HG02938 (cell line): ENCODE results near the gene CCND1.

Experiments
- ATAC-seq: cut with Tn5 transposase; IDR thresholded peaks from one replicate; pipeline ENCODE4 v1.9.1; 2021; ENCODE audit warnings: mild to moderate bottlenecking, moderate library complexity; ENCODE audit not compliant: unreplicated experiment

Gene CCND1

DNA sequence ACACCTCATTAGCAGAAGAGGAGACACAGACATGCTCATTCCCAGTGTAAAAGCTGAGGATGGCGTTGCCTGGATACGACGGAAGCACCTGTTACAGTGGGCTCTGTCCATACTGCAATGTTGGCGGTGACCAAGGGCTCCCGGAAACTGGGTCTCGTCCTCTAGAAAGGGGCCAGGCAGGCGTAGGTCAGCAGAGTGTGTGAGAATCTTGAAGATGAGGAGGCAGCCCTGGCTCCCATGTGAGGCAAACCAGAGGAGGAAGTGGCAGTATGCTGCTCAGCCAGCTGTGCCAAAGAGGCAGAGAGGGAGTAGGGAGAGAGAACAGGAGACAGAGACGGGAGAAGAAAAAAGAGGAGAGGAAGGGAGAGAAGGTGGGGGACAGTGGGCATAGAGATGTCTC is 23.9 kb downstream of the CCND1 start:
- ATAC-seq = no peak

GRCh38 chr11:69665669-69666068 is 24.7 kb downstream of the CCND1 start:
- no peak for ATAC-seq

- ATAC-seq = no peak
Observed at GRCh38 chr11:69666261-69666660, 25.3 kb downstream of the CCND1 start.

DNA sequence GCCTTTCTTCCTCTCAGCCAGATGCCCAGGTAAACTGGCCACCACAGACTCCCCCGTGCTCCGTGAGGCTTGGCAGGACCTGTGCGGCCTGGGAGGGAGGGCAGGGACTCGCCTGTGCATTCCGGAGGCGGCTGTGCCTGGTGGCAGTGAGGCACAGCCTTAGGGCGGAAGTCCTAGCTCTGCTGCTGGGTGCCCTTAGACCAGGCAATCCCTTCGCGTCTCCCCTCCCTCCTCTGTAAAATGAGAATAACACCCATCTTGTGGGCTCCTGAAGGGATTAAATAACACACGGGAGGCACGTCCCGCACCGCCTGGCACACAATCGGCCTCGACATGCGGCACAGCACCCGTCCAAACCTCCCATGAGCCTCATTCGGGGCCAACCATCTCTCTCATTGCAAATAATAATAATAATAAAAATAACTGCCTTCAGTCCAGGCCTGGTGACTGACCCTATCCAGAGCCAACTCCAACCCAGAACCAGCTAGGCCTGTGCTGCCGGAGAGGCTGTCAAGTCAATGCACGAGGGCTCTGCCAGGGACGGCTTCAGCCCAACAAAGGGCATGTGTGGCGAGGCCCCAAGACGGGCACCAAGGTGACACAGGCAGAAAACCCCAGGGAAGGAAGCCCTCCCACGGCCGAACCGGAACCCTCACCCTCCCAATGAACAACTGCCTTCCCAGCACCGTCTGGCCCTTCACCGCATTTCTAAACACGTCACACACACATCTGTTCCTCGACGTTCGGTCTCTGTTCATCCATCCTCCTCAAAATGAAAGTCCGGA is 26.0 kb downstream of the CCND1 start:
- ATAC-seq = no peak

- no peak for ATAC-seq
Observed at GRCh38 chr11:69667619-69668604, 27.0 kb downstream of the CCND1 start.

GRCh38 chr11:69669486-69669885 is 28.5 kb downstream of the CCND1 start:
- ATAC-seq = no peak

GRCh38 chr11:69670158-69670845 is 29.3 kb downstream of the CCND1 start:
- ATAC-seq = no peak

DNA sequence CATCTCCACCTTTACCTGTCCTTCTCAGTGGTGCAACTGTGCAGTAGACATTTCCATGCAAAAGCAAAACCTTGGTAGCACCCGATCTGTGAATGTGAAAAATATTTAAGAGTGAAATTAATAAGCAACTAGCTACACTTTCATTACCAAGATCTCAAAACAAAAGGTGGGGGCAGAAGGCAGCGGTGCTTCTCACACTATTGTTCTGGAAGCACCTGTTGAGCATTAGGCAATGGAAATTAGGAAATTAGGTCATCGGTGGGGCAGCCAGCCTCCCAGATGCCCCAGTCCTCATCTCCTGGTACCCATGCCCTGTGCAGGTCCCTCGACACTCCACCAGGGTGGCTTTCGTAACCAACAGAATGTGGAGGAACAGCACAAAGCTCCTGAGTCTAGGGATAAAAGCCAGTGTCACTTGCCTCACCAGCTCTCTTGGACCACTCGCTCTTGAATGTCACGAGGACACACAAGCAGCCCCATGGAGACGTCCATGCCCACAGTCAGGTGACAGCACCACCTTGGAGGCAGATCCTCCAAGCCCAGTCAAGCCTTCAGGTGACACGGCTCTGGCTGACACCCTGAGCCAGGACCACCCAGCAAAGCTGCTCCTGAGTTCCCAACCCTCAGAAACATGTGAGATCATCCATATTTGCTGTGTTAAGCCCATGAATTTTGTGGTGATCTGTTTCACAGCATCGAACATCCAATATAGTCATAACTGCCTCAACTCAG is 30.9 kb downstream of the CCND1 start:
- ATAC-seq = no peak

GRCh38 chr11:69674267-69674885 is 33.4 kb downstream of the CCND1 start:
- ATAC-seq = no peak

- peak; percentile 78 for ATAC-seq
Observed at GRCh38 chr11:69674886-69675714, 34.1 kb downstream of the CCND1 start, which contains the start of gene LTO1. Gene LTO1, minus strand, starts transcription at chr11:69675353. Its CDS starts 114 bp downstream, at chr11:69675239.

DNA sequence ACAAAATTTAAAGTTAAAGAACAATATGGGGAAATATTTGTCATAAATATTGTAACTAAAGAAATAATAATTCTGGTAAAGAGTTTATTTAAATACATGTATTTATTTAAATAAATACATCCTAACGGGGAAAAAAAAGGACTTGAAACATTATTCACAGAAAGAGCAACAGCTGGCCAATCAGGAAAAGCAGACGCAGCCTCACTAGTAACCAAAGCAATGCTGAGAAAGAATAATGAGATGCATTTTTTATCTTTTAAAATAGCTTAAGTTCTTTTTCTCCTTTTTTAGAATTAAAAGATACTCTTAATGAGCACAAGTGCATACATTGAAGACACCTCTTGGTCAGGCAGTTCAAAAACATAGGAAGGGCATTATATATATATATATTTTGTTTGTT is 36.8 kb downstream of the CCND1 start:
- ATAC-seq = no peak

- ATAC-seq = no peak
Observed at GRCh38 chr11:69680688-69681087, 39.7 kb downstream of the CCND1 start.

DNA sequence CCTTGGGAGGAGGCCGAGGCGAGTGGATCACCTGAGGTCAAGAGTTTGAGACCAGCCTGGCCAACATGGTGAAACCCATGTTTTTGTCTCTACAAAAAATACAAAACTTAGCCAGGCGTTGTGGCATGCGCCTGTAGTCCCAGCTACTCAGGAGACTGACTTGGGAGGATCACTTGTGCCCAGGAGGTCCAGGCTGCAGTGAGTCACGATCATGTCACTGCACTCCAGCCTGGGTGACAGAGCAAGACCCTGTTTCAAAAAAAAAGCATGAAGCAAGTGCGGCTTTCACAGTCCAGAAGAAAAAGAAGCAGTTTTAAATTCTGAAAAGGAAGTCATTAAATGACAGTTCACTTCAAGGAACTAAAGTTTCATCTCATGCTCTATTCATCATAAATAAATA is 41.3 kb downstream of the CCND1 start:
- no peak for ATAC-seq

- no peak for ATAC-seq
Observed at GRCh38 chr11:69682681-69683326, 41.8 kb downstream of the CCND1 start.

GRCh38 chr11:69683764-69684333 is 42.9 kb downstream of the CCND1 start:
- no peak for ATAC-seq

DNA sequence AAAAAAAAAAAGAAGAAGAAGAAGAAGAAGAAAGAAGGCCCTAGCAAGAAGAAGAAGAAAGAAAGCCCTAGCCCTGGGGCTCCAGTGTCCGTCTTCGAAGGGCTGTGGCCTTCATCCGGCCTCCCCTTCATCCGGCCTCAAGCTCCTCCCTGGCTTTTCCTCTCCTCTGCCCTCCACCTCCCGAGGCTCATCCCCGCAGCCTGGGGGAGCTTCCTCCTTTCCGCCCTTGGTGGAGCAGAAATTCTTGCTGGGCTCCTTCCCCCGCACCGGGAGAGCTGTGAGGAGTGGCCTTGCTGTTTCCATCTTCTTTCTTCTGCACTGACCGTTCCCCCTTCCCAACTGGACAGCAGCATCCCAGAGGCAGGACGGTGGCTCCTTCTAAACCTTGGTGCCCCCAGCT is 43.7 kb downstream of the CCND1 start:
- no peak for ATAC-seq

GRCh38 chr11:69685348-69685747 is 44.4 kb downstream of the CCND1 start:
- no peak for ATAC-seq

GRCh38 chr11:69686452-69686851 is 45.5 kb downstream of the CCND1 start:
- ATAC-seq = no peak
